Hematopoietic multipotent progenitor cell (in vitro differentiated cells): ENCODE results near the gene THRAP3. TPM values are rescaled to one million over a fixed set of nuclear protein-coding genes. Genes with fewer than 3 reads are reported as not detected.

ENCODE experiments used
- DNase-seq, 3 donors: peaks; one replicate each; pipeline ENCODE4 v3.0.0-alpha.2; 2011 to 2015; ENCODE audit warnings: low read depth in 2 of 3, low spot score in 2 of 3
- total RNA-seq: library from RNA; depleted of rRNA; stranded (reverse); fragments of >200 nt; gene quantifications from one replicate; pipeline ENCODE4 v1.2.3, GENCODE V29; 2012

THRAP3 gene
- total RNA-seq, 1 donor, result 42.8 TPM

GRCh38 chr1:36286802-36287201, 62.6 kb downstream of the THRAP3 start:
- no peak for DNase-seq

GRCh38 chr1:36287595-36287994, 63.4 kb downstream of the THRAP3 start:
- DNase-seq, result no peak

GRCh38 chr1:36295390-36295789, 71.1 kb downstream of the THRAP3 start:
- no peak for DNase-seq

- no peak for DNase-seq
These were observed 72.8 kb downstream of the THRAP3 start for GRCh38 chr1:36297062-36297461.

- no peak for DNase-seq
These were observed 74.4 kb downstream of the THRAP3 start for GRCh38 chr1:36298640-36299039.

- no peak for DNase-seq
These were observed 76.3 kb downstream of the THRAP3 start for GRCh38 chr1:36300526-36300925.

- DNase-seq, result no peak
These were observed 77.0 kb downstream of the THRAP3 start for GRCh38 chr1:36301220-36301619.

- DNase-seq, result no peak
These were observed 79.0 kb downstream of the THRAP3 start for GRCh38 chr1:36303244-36303643.

GRCh38 chr1:36303650-36304360, 79.6 kb downstream of the THRAP3 start:
- no peak for DNase-seq

- DNase-seq, result peak in 2 of 3 donors; percentile 72
These were observed 80.3 kb downstream of the THRAP3 start for GRCh38 chr1:36304521-36304920.

- DNase-seq, result no peak
These were observed 81.0 kb downstream of the THRAP3 start for GRCh38 chr1:36304970-36305914.

- DNase-seq, result no peak
These were observed 81.6 kb downstream of the THRAP3 start for GRCh38 chr1:36305915-36306209.

GRCh38 chr1:36306210-36306901, 82.1 kb downstream of the THRAP3 start, which contains the start of gene SH3D21:
Gene SH3D21, plus strand, starts transcription at chr1:36306368. Its CDS starts 53 bp downstream, at chr1:36306421.
- no peak for DNase-seq

- peak; percentile 82 to 94 (median 91) for DNase-seq
These were observed 82.7 kb downstream of the THRAP3 start for GRCh38 chr1:36306902-36307456.

GRCh38 chr1:36307601-36308330, 83.5 kb downstream of the THRAP3 start:
- no peak for DNase-seq

- DNase-seq, result no peak
These were observed 85.2 kb downstream of the THRAP3 start for GRCh38 chr1:36309397-36309796.

GRCh38 chr1:36320291-36320761, 96.1 kb downstream of the THRAP3 start:
- DNase-seq, result peak in 2 of 3 donors; percentile 58 to 84

GRCh38 chr1:36320767-36321118, 96.5 kb downstream of the THRAP3 start:
- DNase-seq, result no peak

GRCh38 chr1:36321119-36321951, 97.1 kb downstream of the THRAP3 start:
- DNase-seq, result peak in 1 of 3 donors; percentile 41
